ENCODE results near the gene GFAP.

- TF ChIP-seq POLR2A (IDR thresholded peaks at IDR 0.05) (no peak), CTCF (IDR thresholded peaks at IDR 0.05) (no peak)
These were observed 46.6 kb upstream of the GFAP start for GRCh38 chr17:44961921-44962350.
